Amniotic epithelial cell (primary cell): ENCODE data around the gene MBTPS1.
A peak's percentile ranks its signal among the peaks of the same experiment; 100 is the strongest.

ENCODE experiments used
- DNase-seq: peaks from one replicate; pipeline ENCODE4 v3.0.0-alpha.2; 2010; ENCODE audit warnings: low read depth

MBTPS1 gene

DNA sequence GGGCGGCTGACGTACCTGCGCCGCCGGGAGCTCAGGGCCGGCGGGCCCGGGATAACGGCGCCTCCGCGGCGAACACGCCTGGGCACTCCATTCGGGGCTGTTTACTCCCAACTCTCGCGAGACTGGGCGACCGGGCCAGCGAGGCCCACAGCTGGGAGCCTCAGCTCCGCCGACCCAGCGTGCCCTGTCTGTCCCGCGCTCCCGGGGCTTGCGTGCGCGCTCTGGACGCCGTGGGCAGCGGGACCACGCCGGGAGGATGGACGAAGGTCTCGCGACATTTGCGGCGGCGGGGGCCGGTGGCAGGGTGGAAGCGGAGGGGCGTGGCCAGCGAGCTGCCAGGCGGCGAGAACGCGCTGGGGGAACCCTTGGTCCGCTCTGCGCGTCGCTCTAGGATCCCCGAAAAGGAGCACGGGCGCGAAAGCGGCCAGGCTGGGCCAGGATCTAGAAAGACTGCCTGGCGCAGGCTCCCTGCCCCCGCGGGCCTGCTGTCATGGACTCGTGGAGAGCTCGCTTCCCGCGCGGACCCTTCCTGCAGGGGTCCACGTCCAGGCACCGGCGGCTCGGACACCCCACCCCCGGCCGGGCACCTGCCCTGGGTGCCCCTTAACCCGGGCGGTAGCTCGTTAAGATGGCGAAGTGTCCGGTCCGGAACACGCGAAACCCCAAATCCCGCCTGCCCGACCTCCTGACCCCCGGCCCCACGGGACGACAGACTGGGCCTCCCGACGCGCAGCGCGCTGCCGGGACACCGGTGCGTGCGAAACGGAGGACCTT, at the start of gene MBTPS1:
Gene MBTPS1, minus strand, starts transcription at position 223 of the 774 bp plus-strand sequence. CDS start 15,159 bp downstream, outside the sequence.
- DNase-seq: peak; percentile 95

DNA sequence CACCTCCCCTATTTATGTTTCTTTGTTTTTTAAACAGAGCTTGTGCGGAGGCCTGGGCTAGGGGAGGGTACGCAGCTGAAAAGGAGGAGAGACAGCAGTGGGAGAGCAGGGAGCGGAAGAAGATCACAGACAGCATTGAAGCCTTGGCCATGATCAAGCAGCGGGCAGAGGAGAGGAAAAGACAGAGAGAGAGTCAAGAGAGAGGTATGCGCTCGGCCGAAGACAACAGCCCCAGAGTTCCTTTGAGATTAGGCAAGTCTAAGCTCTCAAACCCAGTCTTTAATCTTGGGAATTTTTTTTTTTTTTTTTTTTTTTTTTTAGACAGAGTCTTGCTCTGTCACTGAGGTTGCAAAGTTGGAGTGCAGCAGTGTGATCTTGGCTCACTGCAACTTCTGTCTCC, 49.0 kb upstream of the MBTPS1 start:
- peak; percentile 31 for DNase-seq

DNA sequence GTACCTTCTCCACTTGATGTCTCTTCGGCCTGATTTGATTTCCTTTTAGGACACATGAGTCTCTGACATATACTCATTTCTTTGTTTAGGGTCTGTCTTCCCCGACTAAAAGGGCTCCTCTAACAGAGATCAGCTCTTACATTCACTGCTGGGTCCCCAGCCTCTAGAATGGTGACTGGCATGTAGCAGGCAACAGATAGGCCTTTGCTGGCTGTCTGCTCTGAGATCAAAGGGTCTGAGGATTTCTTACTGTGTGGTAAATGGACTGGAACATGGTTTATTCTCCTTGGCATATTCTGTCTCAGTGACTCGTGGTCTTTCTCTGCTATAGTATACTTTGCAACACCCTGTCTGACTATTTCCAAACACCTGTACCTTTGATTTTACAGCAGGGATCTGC, 45.1 kb upstream of the MBTPS1 start:
- DNase-seq: no peak

DNA sequence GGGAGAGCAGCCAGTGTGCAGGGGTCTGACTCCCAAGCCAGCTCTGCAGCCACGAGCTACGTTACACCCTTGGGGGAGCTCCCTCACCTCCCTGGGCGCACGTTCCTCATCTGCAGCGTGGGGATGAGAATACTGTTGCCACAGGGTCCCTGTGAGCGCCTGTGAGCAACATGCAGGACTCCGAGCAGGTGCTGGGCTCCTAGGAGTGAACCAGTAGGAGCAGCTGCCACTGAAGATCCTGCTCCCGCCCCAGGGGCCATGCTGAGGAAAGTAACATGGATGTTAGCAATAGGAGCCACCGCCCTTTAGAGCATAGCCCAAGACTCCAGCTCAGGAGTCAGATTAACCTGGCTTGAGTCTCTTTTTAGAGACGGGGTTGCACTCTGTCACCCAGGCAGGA, 44.3 kb upstream of the MBTPS1 start:
- no peak for DNase-seq

DNA sequence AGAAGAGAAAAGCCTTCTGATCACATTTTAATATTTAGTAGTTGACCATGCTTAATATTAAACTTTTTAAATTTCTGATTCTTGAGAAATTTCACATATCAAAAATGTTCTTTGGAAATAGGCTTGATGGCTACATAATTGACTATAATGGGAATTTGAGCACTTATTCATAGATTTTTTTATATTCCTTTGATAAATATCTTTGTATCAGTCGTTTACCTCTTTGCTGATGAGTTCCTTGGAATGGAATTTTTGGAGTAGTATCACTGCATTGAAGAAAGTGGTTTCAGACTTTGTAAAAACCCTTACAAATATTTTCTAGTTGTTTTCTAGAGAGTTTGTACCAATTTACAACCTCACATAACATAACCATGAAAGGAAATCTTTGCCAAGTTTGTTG, 43.1 kb upstream of the MBTPS1 start:
- no peak for DNase-seq

DNA sequence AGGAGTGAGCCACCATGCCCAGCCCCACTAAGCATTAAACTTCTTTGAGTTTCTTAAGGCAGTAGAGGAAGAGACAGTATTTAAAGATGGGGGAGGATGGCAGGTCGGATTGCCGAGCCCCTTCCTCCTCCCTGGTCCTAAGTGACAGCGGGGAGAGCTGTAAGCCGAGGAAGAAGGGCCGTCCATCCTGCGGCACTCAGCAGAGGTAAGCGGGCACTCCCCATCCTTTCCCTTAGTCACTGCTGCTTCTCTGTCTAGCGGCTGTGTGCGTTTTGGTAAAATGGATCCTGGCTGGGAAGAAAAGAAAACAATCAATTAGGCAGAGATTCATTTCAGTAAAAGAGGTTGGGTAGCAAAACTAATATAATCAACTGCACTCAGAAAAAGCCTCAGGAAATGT, 42.3 kb upstream of the MBTPS1 start:
- DNase-seq: no peak

DNA sequence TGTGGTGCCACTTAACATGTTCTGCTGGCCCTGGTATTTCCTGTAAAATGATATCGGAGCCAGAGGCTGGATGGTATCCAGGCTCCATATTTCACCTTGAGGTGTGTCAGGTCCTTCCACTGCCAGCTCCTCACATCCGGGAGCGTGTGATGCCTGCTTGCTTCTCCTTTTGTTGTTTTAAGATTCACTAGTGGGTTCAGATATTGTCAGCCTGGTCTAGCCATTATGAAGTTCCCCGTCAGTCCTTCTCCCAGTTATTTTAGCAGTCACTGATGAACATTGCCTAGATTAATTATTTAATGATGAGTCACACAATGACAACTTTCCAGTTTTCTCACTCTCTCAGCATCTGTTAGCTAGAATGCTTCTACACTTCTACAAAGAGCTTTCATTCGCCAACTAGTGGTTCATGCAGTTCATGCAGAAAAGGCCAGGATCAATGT, 39.6 kb upstream of the MBTPS1 start:
- peak; percentile 9 for DNase-seq

DNA sequence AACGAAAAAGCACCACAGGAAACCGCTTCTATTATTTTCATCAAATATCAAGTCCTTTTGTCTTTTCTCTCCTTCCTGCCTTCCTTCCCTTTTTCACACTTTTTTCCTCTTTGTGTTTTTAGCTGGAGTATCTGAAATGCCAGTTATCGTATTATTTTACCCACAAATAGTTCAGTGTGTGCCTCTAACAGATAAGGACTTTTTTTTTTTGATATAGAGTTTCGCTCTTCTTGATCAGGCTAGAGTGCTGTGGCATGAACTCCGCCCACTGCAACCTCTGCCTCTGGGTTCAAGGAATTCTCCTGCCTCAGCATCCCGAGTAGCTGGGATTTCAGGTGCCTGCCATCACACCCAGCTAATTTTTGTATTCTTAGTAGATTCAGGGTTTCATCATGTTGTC, 39.0 kb upstream of the MBTPS1 start:
- DNase-seq: no peak

DNA sequence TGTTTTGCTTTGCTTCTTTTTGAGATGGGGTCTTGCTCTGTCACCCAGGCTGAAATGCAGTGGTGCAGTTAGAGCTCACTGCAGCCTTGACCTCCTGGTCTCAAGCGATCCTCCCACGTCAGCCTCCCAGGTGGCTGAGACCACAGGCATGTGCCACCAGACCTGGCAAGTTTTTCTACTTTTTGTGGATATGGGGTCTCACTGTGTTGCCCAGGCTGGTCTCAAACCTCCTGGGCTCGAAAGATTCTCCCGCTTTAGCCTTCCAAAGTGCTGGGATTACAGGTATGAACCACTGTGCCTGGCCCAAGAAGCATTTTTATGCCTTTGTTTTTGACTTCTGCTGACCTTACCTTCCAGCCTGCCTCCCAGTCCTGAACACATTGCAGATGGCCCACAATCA, 38.5 kb upstream of the MBTPS1 start:
- DNase-seq: no peak

DNA sequence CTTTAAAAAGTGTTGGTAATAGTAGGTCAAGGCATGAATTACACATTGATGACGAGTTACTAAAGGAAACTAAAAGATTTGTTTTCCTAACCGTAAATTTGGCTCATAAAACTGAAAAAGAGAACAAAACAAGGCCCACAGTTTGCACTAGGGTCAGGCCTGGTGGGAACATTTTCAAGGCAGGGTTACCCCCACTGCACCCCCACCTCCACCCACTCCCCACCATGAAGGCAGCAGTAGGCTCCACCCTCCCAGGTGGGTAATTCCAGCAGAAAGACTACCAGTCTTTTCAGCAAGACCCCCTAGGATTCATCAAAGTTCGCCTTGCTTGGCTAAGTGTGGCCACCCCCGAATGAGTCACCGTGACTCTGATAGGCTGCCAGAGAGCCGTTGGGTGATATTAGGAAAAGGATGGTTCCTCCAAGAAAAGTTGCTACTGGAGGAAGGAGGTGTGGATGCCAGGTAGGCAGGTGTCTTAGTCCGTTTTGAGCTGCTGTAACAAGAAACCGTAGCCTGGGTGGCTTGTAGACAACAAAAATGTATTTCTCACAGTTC, 37.0 kb upstream of the MBTPS1 start:
- DNase-seq: no peak

DNA sequence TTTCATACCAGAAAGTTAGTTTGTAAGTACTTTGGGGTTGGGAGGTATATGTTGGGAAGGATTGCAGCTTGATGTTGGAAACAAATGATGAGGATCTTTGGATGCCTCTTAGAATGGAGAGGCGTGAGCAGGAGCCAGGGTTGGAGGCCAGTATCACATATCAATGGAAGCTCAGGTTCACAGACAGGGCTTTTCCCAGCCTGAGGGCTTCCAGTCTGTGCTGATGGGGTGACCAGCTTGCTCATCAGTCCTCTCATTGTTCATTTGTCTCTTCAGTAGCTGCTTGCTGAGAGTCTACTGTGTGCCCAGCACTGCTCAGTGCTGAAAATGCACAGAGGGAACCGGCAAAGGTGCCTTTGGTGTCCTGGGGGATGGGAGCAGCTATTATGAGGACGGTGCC, 34.2 kb upstream of the MBTPS1 start:
- no peak for DNase-seq

DNA sequence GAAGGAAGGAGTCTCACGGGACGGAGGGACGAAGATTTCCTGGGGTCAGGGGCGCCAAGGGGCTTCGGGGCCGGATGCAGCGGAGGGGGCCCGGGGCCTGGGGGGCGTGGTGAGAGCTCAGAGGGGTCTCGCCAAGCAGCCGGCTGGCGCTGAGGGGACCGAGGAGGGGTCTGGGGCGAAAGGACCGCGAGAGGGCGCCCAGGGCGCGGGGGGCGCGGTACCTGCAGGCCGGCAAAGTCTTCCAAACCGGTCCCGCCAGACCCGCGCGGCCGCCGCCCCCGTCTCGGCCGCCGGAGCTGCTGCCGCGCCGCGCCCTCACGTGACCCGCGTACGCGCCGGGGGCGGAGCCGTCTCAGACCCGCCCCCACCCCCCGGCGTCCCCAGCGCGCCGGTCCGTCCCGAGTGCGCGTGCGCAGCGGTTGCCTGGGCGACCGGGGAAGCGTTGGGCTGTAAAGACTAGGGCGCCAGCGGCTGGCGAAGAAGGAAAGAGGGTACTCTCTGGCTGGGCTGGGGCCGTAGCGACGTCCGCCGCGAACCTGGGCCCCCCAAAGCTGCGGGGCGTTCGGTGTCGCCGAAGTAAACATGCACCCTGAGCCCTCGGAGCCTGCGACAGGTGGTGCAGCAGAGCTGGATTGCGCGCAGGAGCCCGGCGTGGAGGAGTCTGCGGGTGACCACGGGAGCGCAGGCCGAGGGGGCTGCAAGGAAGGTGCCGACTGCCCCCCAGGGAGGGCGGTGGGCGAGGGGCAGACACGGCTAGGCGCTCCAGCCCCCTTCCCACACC, 28.3 kb upstream of the MBTPS1 start, which contains the start of the genes DNAAF1 and HSDL1:
Gene DNAAF1, plus strand, starts transcription at position 450 of the 781 bp plus-strand sequence. Its CDS starts 133 bp downstream, at position 583.
Gene HSDL1, minus strand, starts transcription at position 319 of the 781 bp plus-strand sequence. CDS start 13,856 bp downstream, outside the sequence.
- DNase-seq: peak; percentile 57

DNA sequence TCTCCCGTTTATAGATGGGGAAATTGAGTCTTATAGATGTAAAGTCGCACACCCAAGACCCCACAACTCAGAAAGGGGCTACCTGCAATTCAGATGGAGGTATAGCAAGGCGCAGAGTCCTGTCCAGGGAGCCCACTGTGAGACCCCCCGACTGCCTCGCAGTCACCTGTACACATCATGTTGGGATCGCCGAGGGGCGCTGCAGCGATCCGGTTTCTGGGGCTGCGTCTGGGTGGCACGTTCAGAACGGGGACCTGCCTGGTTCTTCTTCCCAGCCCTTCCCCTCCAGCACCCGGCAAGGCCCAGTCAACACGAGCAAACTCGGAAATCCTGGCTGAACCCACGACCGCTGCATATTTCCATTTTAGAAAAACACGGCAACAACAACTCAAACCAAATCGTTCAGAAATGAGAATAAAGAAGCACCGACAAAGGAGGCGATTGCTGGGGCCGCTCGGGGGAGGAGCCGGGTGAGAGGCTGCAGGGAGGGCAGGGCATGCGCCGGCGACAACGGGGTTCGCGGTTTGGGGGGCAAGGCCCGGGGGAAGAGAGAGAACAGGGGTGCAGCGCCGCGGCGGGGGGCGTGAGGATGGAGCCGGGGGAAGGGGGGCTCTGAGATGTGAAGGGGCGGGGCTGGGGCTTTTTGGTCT, 27.6 kb upstream of the MBTPS1 start:
- peak; percentile 4 for DNase-seq

DNA sequence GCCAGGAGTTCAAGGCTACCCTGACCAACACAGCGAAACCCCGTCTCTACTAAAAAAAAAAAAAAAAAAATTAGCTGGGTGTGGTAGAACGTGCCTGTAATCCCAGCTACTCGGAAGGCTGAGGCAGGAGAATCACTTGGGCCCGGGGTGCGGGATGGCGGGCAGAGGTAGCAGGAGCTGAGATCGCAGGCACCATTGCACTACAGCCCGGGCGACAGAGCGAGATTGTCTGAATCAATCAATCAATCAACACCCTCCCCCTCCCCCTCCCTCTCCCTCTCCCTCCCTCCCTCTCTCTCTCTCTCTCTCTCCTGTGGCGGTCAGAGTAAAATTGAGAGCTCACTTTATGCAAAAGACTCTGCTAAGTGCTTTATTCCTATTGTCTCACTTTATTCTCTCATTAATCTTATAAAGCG, 27.1 kb upstream of the MBTPS1 start:
- DNase-seq: peak; percentile 19

DNA sequence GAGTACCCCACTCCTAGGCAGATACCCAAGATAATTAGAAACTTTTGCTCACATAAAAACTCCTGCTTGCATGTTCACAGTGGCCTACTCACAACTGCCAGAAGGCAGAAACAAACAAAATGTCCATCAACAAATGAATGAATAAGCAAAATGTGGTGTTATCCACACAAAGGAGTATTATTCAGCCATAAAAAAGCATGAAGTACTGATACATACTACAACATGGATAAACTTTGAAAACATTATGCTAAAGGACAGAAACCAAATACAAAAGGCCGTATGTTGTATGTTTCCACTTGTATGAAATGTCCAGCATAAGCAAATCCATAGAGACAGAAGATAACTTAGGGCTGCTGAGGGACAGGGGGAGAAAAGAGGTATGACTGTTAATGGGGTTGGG, 26.3 kb upstream of the MBTPS1 start:
- no peak for DNase-seq

DNA sequence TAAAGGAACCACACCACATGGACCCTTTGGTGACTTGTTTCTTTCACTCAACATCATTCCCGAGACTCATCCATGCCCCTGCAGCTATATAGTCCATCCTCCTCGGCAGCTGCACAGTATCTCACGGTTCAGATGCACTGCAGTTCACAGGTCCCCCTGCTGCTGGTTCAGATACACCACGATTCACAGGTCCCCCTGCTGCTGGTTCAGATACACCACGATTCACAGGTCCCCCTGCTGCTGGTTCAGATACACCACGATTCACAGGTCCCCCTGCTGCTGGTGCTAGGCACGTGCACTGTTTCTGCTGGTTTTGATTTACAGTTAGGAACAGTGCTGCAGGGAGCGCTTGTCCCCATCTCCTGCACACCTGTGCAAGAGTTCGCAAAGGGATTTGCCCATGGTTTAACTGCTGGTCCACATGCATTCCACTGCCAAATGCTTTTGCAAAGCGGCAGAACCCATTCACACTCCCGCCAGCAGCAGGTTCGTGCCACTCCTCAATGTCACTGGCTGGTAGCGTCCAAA, 24.5 kb upstream of the MBTPS1 start:
- DNase-seq: no peak

DNA sequence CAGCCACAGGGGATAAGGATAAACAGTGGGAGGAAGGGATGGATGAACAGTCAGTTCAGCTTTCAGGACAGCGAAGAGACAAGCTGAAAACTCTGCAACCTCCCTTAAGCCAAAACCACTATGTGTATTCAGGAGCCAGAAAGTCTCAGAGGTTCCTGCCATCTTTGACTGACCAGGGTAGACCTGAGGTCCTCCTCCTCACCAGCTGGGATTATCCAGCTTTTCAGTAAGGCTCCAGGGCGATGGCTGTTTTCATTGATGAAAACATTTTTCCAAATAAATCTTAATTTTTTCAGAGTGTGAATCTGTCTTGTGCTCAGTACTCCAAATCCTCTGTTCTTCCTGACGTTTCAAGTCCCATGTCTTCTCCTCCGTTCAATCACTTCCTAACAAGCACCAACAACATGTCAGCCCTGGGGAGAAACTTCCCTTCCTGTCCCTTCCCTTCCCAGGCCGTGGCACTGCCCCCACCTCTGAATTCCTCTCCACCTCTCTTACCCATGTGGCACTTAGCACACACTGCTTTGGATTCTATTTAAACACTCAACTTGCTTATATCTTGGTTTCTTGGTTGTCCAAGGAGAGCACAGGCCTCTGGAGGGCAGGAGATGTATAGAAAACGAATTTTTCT, 23.0 kb upstream of the MBTPS1 start:
- no peak for DNase-seq

DNA sequence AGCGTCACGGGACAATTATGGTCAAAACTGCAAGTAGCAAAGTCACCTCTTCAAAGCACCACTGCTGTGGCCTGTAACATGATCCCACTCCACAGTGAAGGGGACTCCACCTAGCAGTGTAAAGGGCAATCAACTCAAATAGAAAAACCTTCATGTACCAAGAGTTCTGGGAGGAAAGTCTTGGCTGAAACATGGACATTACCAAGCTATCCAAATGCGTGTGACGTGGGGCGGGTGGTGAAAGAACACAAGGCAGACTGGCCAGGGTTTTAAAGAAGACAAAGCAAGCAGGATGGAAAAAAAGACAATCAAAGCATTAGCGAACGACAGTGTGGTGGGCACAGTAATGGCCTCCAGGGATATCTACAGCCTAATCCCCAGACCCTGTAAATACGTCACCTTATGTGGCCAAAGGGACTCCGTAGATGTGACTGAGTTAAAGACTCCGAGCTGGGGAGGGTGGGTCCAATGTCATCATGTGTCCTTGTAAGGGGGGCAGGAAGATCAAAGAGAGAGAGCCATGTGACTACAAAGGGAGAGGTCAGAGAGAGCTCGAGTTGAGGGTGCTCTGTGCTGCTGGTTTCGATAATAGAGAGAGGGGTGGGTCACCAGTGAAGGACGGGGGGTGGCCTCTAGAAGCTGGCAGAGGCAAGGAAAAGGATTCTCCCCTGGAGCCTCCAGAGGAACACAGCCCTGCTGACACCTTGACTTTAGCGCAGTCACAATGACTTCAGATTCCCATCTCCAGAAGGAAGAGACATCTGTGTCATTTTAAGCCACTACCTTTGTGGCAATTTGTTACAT, 22.3 kb upstream of the MBTPS1 start:
- no peak for DNase-seq

DNA sequence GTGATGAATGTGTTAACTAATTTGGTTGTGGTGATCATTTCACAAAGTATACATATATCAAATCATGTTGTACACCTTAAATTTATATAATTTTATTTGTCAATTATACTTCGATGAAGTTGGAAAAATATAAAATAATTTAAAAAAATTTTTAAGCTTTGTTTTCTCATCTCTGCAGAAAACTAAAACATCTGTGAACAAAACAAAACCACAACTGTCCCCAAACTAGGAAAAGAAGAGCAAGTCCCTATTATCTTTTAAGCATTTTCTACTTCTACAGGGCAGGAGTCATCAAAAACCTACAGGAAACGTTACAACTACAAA, 21.7 kb upstream of the MBTPS1 start:
- DNase-seq: no peak

DNA sequence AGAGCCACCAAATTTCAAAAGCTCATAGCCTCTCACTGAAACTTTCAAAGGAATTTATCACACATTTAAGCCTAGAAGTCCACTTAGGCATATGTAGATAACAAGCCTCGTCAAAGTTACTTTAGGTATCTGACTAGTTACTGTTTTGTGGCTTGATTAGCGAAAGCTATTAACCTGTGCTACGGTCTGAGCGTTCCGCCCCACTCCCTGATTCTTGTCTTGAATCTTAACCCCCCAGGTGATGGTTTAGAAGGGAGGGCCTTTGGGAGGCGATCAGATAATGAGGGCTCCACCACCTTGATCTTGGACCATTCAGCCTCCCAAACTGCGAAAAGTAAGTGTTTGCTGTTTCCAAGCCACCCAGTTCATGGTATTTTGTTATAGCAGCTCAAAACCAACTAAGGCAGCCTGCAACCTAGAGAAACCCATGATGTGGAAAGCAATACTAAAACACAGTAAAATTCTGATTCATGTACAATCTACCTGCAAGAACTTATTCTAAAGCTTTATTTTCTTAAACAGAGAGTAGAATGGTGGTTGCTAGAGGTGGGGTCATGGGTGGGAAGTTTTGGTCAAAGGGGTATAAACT, 21.1 kb upstream of the MBTPS1 start:
- DNase-seq: no peak
